Measurements from ENCODE around the gene SAFB2. TPM values are rescaled to one million over a fixed set of nuclear protein-coding genes. Genes with fewer than 3 reads are reported as not detected.

The SAFB2 gene
- total RNA-seq, 2 experiments from 2014 or later, result 131 to 140 TPM

- H3K36me3 Mint-ChIP-seq, result peaks cover 39% of the 10 kb centered on the region
These were observed 25.9 kb upstream of the SAFB2 start for GRCh38 chr19:5648464-5648863.

GRCh38 chr19:5646703-5647102 lies 24.1 kb upstream of the SAFB2 start:
- Mint-ChIP-seq H3K36me3 (peaks cover 34% of the 10 kb centered on the region), H3K27me3 (no peaks in the 10 kb centered on the region), H3K4me3 (no peak overlapping the region), H3K27ac (no peak overlapping the region), H3K9me3 (no peaks in the 10 kb centered on the region), H3K4me1 (peaks cover 12% of the 10 kb centered on the region)
- DNase-seq (no peak), ATAC-seq (ENCODE audit: low read depth) (no peak)
- POLR2A ChIA-PET, result no interaction called here

More at GRCh38 chr19:5648464-5648863, 25.9 kb upstream of the SAFB2 start:
- no peak overlapping the region for H3K4me3 Mint-ChIP-seq
- peak overlapping the region; percentile 9 for H3K27ac Mint-ChIP-seq
- H3K4me1 Mint-ChIP-seq, result peaks cover 10% of the 10 kb centered on the region
- H3K9me3 Mint-ChIP-seq, result no peaks in the 10 kb centered on the region
- no peaks in the 10 kb centered on the region for H3K27me3 Mint-ChIP-seq
- POLR2A ChIA-PET, result no interaction called here
- ATAC-seq (ENCODE audit: low read depth), result no peak
- no peak for DNase-seq

GRCh38 chr19:5645409-5645808 lies 22.8 kb upstream of the SAFB2 start:
- POLR2A ChIA-PET, result no interaction called here
- Mint-ChIP-seq H3K4me1 (peaks cover 17% of the 10 kb centered on the region), H3K36me3 (peaks cover 33% of the 10 kb centered on the region)

GRCh38 chr19:5644037-5644436 lies 21.5 kb upstream of the SAFB2 start:
- H3K27me3 Mint-ChIP-seq, result no peaks in the 10 kb centered on the region
- H3K4me1 Mint-ChIP-seq, result peaks cover 17% of the 10 kb centered on the region
- H3K27ac Mint-ChIP-seq, result no peak overlapping the region
- H3K4me3 Mint-ChIP-seq, result no peak overlapping the region
- no peaks in the 10 kb centered on the region for H3K9me3 Mint-ChIP-seq
- H3K36me3 Mint-ChIP-seq, result peaks cover 27% of the 10 kb centered on the region
- DNase-seq (no peak), ATAC-seq (ENCODE audit: low read depth) (no peak)
- POLR2A ChIA-PET, result no interaction called here

More at GRCh38 chr19:5645409-5645808, 22.8 kb upstream of the SAFB2 start:
- ATAC-seq (ENCODE audit: low read depth) (no peak), DNase-seq (no peak)
- Mint-ChIP-seq H3K27me3 (no peaks in the 10 kb centered on the region), H3K9me3 (no peaks in the 10 kb centered on the region), H3K4me3 (no peak overlapping the region), H3K27ac (no peak overlapping the region)

GRCh38 chr19:5643060-5643459 lies 20.5 kb upstream of the SAFB2 start:
- Mint-ChIP-seq H3K4me3 (no peak overlapping the region), H3K4me1 (peaks cover 17% of the 10 kb centered on the region), H3K27me3 (no peaks in the 10 kb centered on the region), H3K9me3 (no peaks in the 10 kb centered on the region), H3K36me3 (peaks cover 25% of the 10 kb centered on the region), H3K27ac (no peak overlapping the region)
- ATAC-seq (ENCODE audit: low read depth), result no peak
- POLR2A ChIA-PET, result interaction anchor here (1.0 kb wide), 1 partner anchor 20 kb away, joined by 4 read pairs; the partner anchor contains the start of genes SAFB and SAFB2
- DNase-seq, result no peak

GRCh38 chr19:5642204-5642603 lies 19.6 kb upstream of the SAFB2 start:
- H3K27me3 Mint-ChIP-seq, result no peaks in the 10 kb centered on the region
- ATAC-seq (ENCODE audit: low read depth) (peak; percentile 26), DNase-seq (no peak)
- H3K27ac Mint-ChIP-seq, result peak overlapping the region; percentile 40
- POLR2A ChIA-PET, result interaction anchor here (1.0 kb wide), 1 partner anchor 19 kb away, joined by 4 read pairs; the partner anchor contains the start of genes SAFB and SAFB2
- H3K36me3 Mint-ChIP-seq, result peaks cover 20% of the 10 kb centered on the region
- peaks cover 16% of the 10 kb centered on the region for H3K4me1 Mint-ChIP-seq
- no peak overlapping the region for H3K4me3 Mint-ChIP-seq
- H3K9me3 Mint-ChIP-seq, result no peaks in the 10 kb centered on the region

GRCh38 chr19:5641171-5641570 lies 18.6 kb upstream of the SAFB2 start:
- Mint-ChIP-seq H3K4me3 (no peak overlapping the region), H3K27me3 (no peaks in the 10 kb centered on the region), H3K36me3 (peaks cover 17% of the 10 kb centered on the region), H3K4me1 (peaks cover 13% of the 10 kb centered on the region), H3K27ac (no peak overlapping the region), H3K9me3 (no peaks in the 10 kb centered on the region)
- no peak for DNase-seq
- POLR2A ChIA-PET, result no interaction called here
- no peak for ATAC-seq (ENCODE audit: low read depth)

- ATAC-seq (ENCODE audit: low read depth) (no peak), DNase-seq (no peak)
- POLR2A ChIA-PET, result no interaction called here
- no peaks in the 10 kb centered on the region for H3K27me3 Mint-ChIP-seq
- H3K4me1 Mint-ChIP-seq, result peaks cover 15% of the 10 kb centered on the region
- H3K27ac Mint-ChIP-seq, result no peak overlapping the region
- H3K4me3 Mint-ChIP-seq, result no peak overlapping the region
- peaks cover 12% of the 10 kb centered on the region for H3K36me3 Mint-ChIP-seq
- H3K9me3 Mint-ChIP-seq, result no peaks in the 10 kb centered on the region
These were observed 15.4 kb upstream of the SAFB2 start for GRCh38 chr19:5637971-5638370.

- Mint-ChIP-seq H3K4me3 (no peak overlapping the region), H3K27me3 (no peaks in the 10 kb centered on the region), H3K4me1 (peaks cover 23% of the 10 kb centered on the region), H3K27ac (no peak overlapping the region), H3K9me3 (no peaks in the 10 kb centered on the region), H3K36me3 (peaks cover 23% of the 10 kb centered on the region)
- ATAC-seq (ENCODE audit: low read depth) (no peak), DNase-seq (no peak)
- POLR2A ChIA-PET, result interaction anchor here (1.6 kb wide), 1 partner anchor 13 kb away, joined by 5 read pairs; the partner anchor contains the start of genes SAFB and SAFB2
These were observed 12.9 kb upstream of the SAFB2 start for GRCh38 chr19:5635427-5635826.

GRCh38 chr19:5632657-5633056 lies 10.1 kb upstream of the SAFB2 start:
- ATAC-seq (ENCODE audit: low read depth), result no peak
- Mint-ChIP-seq H3K4me1 (peaks cover 40% of the 10 kb centered on the region), H3K36me3 (peaks cover 31% of the 10 kb centered on the region), H3K4me3 (no peak overlapping the region), H3K27ac (no peak overlapping the region), H3K9me3 (no peaks in the 10 kb centered on the region), H3K27me3 (no peaks in the 10 kb centered on the region)
- POLR2A ChIA-PET, result no interaction called here
- no peak for DNase-seq

- DNase-seq, result no peak
- Mint-ChIP-seq H3K36me3 (peaks cover 34% of the 10 kb centered on the region), H3K27me3 (no peaks in the 10 kb centered on the region), H3K4me3 (no peak overlapping the region), H3K9me3 (no peaks in the 10 kb centered on the region), H3K27ac (no peak overlapping the region), H3K4me1 (peaks cover 45% of the 10 kb centered on the region)
- POLR2A ChIA-PET, result no interaction called here
- no peak for ATAC-seq (ENCODE audit: low read depth)
These were observed 9.7 kb upstream of the SAFB2 start for GRCh38 chr19:5632241-5632612.

- no peak overlapping the region for H3K4me3 Mint-ChIP-seq
- peaks cover 48% of the 10 kb centered on the region for H3K4me1 Mint-ChIP-seq
- no peaks in the 10 kb centered on the region for H3K27me3 Mint-ChIP-seq
- POLR2A ChIA-PET, result no interaction called here
- no peak overlapping the region for H3K27ac Mint-ChIP-seq
- no peaks in the 10 kb centered on the region for H3K9me3 Mint-ChIP-seq
- peaks cover 34% of the 10 kb centered on the region for H3K36me3 Mint-ChIP-seq
- no peak for ATAC-seq (ENCODE audit: low read depth)
- DNase-seq, result no peak
These were observed 9.1 kb upstream of the SAFB2 start for GRCh38 chr19:5631567-5632240.

- peaks cover 37% of the 10 kb centered on the region for H3K36me3 Mint-ChIP-seq
- no peaks in the 10 kb centered on the region for H3K9me3 Mint-ChIP-seq
- POLR2A ChIA-PET, result no interaction called here
- H3K4me3 Mint-ChIP-seq, result peak overlapping the region; percentile 11
- no peak overlapping the region for H3K27ac Mint-ChIP-seq
- ATAC-seq (ENCODE audit: low read depth), result no peak
- H3K27me3 Mint-ChIP-seq, result no peaks in the 10 kb centered on the region
- peaks cover 61% of the 10 kb centered on the region for H3K4me1 Mint-ChIP-seq
- no peak for DNase-seq
These were observed 6.4 kb upstream of the SAFB2 start for GRCh38 chr19:5628919-5629481.

- H3K27ac Mint-ChIP-seq, result no peak overlapping the region
- H3K36me3 Mint-ChIP-seq, result peaks cover 37% of the 10 kb centered on the region
- H3K4me3 Mint-ChIP-seq, result peak overlapping the region; percentile 11
- H3K9me3 Mint-ChIP-seq, result no peaks in the 10 kb centered on the region
- no peaks in the 10 kb centered on the region for H3K27me3 Mint-ChIP-seq
- DNase-seq, result no peak
- no peak for ATAC-seq (ENCODE audit: low read depth)
- H3K4me1 Mint-ChIP-seq, result peaks cover 61% of the 10 kb centered on the region
- POLR2A ChIA-PET, result no interaction called here
These were observed 5.9 kb upstream of the SAFB2 start for GRCh38 chr19:5628461-5628860.
